Raji (cell line): ENCODE measurements around the gene ADAM29.

Experiments
- POLR2A ChIP-seq: IDR thresholded peaks from 2 replicates; pipeline ENCODE4 v1.6.1; 2011; ENCODE audit warnings: low read depth, low read length, control low read depth; ENCODE audit not compliant: insufficient read depth

Gene ADAM29

GRCh38 chr4:174930895-174931294, 12.7 kb downstream of the ADAM29 start:
- TF ChIP-seq POLR2A, result no peak

- TF ChIP-seq POLR2A, result no peak
Measured at GRCh38 chr4:174933083-174933482, 14.9 kb downstream of the ADAM29 start.

GRCh38 chr4:174934360-174934759, 16.2 kb downstream of the ADAM29 start:
- TF ChIP-seq POLR2A, result no peak

- no peak for TF ChIP-seq POLR2A
Measured at GRCh38 chr4:174935607-174936006, 17.4 kb downstream of the ADAM29 start.

GRCh38 chr4:174940002-174940401, 21.8 kb downstream of the ADAM29 start:
- no peak for TF ChIP-seq POLR2A

GRCh38 chr4:174946246-174946645, 28.1 kb downstream of the ADAM29 start:
- TF ChIP-seq POLR2A, result no peak

GRCh38 chr4:174948826-174949225, 30.7 kb downstream of the ADAM29 start:
- no peak for TF ChIP-seq POLR2A

DNA sequence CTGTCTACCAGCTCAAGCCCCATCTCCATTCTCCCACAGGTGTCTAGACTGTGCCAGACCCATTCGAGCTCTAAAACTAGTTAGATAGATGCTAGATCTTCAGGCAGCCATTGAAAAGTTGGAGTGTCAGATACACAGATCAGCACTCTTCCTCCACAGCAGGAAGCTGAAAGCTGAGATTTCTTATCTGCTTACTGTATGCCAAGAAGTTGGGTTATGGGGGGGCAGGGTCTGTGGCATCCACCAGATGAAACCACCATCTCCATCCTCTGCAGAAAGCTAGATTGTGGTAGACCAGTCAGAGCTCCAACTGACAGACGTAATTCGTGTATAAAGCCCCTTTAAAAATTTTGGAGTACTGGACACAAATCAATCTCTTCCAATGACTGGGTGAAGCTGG, 54.8 kb downstream of the ADAM29 start:
- TF ChIP-seq POLR2A, result no peak

- TF ChIP-seq POLR2A, result no peak
Measured at GRCh38 chr4:174973336-174973735, 55.2 kb downstream of the ADAM29 start.

DNA sequence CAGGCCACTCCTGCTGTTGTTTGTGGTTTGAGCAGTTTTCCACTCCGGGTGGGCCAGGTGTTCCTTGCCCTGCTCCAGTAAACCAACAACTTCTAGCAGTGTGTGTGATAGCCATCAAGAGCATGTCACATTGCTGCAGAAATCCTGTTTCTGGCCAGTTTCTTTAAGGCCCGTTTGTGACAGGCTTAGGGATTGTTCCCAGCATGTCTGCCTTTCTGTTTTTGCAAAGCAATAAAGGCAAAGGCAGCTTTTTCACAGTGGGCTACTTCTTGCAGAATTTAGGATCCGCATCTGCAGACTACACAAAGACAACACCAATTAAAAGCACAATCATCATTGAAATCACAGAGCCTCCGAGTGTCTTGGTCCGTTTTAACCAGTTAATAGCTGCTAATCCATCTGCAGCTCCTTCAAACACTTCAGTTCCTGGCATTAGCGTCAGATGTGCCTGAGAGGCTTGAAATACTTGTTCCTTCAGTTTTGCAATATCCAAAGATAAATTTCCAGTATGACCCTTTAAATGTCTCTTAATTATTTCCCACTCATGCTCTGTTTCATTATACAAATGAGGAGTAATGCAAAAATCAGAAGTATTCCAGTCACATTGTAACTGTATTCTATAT, 65.1 kb downstream of the ADAM29 start:
- no peak for TF ChIP-seq POLR2A

DNA sequence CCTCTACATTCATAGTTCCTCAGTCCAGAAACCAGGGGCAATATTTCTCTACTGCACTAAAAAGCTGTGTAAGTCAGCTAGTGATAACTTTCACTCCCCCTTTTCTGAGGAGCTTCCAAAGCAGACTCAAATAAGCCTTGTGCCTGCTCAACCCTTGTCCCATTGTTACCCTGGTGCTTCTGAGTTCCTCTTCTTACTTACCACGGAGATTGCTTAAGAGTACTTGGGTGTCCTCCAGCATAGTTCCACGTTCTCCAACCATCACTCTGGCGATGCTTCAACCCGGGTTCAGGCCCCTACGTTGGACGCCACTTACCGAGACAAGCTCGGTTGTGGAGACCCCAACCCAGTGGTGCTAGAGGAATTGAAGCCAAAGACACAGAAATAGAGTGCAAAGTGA, 71.6 kb downstream of the ADAM29 start:
- TF ChIP-seq POLR2A, result no peak

DNA sequence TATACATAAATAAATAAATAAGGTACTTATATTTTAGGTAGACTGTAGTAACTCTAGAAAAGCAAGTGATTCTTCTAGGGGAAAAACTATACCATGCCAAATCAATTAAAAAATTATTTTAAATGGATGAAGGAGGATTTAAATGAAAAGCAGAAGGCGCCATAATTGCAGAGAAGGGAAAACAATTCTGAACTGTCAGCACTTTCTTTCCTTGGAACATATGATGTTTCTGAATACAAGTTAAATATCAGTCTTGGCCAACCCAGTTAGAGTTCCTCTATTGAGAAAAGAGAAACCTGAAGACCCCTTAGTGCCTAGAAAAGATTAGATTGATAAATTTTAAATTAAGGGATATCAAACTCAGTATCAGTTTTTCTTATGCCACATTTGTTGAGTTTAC, 75.8 kb downstream of the ADAM29 start:
- no peak for TF ChIP-seq POLR2A

DNA sequence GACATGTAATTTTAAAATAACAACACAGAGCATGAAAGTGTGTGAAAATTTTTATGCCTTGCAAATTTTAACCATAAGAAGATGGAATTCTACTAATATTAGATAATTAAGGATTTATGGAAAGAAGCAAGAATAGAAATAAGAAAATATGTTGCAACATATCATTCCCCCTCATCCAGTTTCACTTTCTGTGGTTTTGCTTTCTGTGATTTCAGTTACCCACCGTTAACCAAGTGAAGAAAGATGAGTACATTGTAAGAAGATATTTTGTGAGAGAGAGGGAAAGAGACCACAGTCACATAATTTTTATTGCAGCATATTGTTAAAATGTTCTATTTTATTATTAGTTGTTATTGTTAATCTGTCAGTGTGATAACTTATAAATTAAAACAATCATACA, 77.9 kb downstream of the ADAM29 start:
- no peak for TF ChIP-seq POLR2A

DNA sequence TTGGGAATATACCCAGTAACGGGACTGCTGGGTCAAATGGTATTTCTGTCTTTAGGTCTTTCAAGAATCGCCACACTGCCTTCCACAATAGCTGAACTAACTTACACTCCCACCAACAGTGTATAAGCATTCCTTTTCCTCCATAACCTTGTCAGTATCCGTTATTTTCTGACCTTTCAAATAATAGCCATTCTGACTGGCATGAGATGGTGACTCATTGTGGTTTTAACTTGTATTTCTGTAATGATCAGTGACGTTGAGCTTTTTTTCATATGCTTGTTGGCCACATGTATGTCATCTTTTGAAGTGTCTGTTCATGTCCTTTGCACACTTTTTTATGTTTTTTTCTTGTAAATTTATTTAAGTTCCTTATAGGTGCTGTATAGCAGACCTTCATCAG, 81.2 kb downstream of the ADAM29 start:
- no peak for TF ChIP-seq POLR2A

DNA sequence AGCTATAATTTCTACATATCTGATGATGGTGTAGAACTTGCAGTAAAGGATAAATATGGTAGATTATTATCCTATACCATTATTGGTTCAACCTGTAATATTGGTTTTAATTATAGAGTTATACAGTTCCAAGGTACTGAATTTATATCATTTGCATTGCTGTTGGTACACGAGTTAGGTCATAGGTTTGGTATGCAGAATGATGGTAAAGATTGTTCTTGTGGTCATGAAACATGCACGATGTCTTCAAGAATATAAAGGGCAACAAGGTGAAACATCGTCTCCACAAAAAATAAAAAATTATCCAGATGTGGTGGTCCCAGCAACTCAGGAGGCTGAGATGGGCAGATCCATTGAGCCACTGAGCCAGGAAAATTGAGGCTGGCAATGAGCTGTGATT, 99.6 kb downstream of the ADAM29 start:
- no peak for TF ChIP-seq POLR2A
